Sciatic nerve (tissue), 2 donors: Measurements from ENCODE around the gene CLEC2B. TPM values are rescaled to one million over a fixed set of nuclear protein-coding genes. Genes with fewer than 3 reads are reported as not detected.
A peak's percentile ranks its signal among the peaks of the same experiment; 100 is the strongest.
"Not testable (repeated sequence)": the region's sequence is repeated elsewhere in the genome, so short reads cannot be mapped to it uniquely, and the experiment has no call there.

ENCODE experiments used
- ATAC-seq: fragments of 200-7000 bp; cut with Tn5 transposase; one replicate; pipeline ENCODE4 v1.9.1; 2020; ENCODE audit warnings: mild to moderate bottlenecking, moderate library complexity
- DNase-seq: peaks from one replicate; pipeline ENCODE4 v3.0.0-alpha.2; 2020; ENCODE audit warnings: low spot score
- intact Hi-C: fragments of 100-400 bp; cut with DNase I; formaldehyde crosslinking; loops from one replicate; pipeline ENCODE4 v1.14.2; 2022
- total RNA-seq: library from RNA; stranded (reverse); fragmentation: NEBNext Ultra II Directional; extraction: Animal tissue kit (Norgen Biotek cat#: 25700); gene quantifications from one replicate; pipeline ENCODE4 v1.2.1, GENCODE V29; 2021
- donor health status: DM: no; HTN: no; CAD: no.
- donor health status: DM: no; HTN: no; CAD: no.

Gene CLEC2B
- total RNA-seq = 32.6 TPM

- DNase-seq = no peak
- peak; percentile 87 for ATAC-seq
- intact Hi-C loops = no loop called here
Observed at GRCh38 chr12:9869307-9870161, at the start of gene CLEC2B. Gene CLEC2B (minus strand): TSS chr12:9869354.

- DNase-seq (no peak), ATAC-seq (no peak)
- intact Hi-C loops = no loop called here
Observed at GRCh38 chr12:9911708-9912107, 42.6 kb upstream of the CLEC2B start.

GRCh38 chr12:9910716-9911421 is 41.7 kb upstream of the CLEC2B start:
- intact Hi-C loops = no loop called here
- ATAC-seq = no peak
- DNase-seq = no peak

- no peak for DNase-seq
- intact Hi-C loops = no loop called here
- ATAC-seq = no peak
Observed at GRCh38 chr12:9909724-9910123, 40.6 kb upstream of the CLEC2B start.

- DNase-seq (no peak), ATAC-seq (no peak)
- intact Hi-C loops = no loop called here
Observed at GRCh38 chr12:9908350-9908749, 39.2 kb upstream of the CLEC2B start.

- ATAC-seq = no peak
- intact Hi-C loops = no loop called here
Observed at GRCh38 chr12:9907769-9908168, 38.6 kb upstream of the CLEC2B start.

GRCh38 chr12:9906873-9907272 is 37.7 kb upstream of the CLEC2B start:
- ATAC-seq (no peak), DNase-seq (no peak)
- intact Hi-C loops = no loop called here

More at GRCh38 chr12:9907769-9908168, 38.6 kb upstream of the CLEC2B start:
- no peak for DNase-seq

- intact Hi-C loops = no loop called here
- DNase-seq (no peak), ATAC-seq (no peak)
Observed at GRCh38 chr12:9902539-9903228, 33.5 kb upstream of the CLEC2B start.

- DNase-seq (no peak), ATAC-seq (no peak)
- intact Hi-C loops = no loop called here
Observed at GRCh38 chr12:9900930-9901329, 31.8 kb upstream of the CLEC2B start.

- no peak for ATAC-seq
- intact Hi-C loops = no loop called here
- no peak for DNase-seq
Observed at GRCh38 chr12:9899209-9899608, 30.1 kb upstream of the CLEC2B start.

GRCh38 chr12:9897535-9897934 is 28.4 kb upstream of the CLEC2B start:
- intact Hi-C loops = no loop called here
- ATAC-seq (no peak), DNase-seq (no peak)

GRCh38 chr12:9895215-9895971 is 26.2 kb upstream of the CLEC2B start:
- DNase-seq (no peak), ATAC-seq (no peak)
- intact Hi-C loops = no loop called here

GRCh38 chr12:9888665-9889273 is 19.6 kb upstream of the CLEC2B start:
- intact Hi-C loops = no loop called here
- ATAC-seq = no peak
- DNase-seq = no peak

- intact Hi-C loops = no loop called here
- ATAC-seq (no peak), DNase-seq (no peak)
Observed at GRCh38 chr12:9883175-9883574, 14.0 kb upstream of the CLEC2B start.

GRCh38 chr12:9881988-9882387 is 12.8 kb upstream of the CLEC2B start:
- DNase-seq = no peak
- intact Hi-C loops = no loop called here
- no peak for ATAC-seq

- DNase-seq = no peak
- intact Hi-C loops = no loop called here
- no peak for ATAC-seq
Observed at GRCh38 chr12:9881246-9881645, 12.1 kb upstream of the CLEC2B start, which contains the start of gene KLRF2. Gene KLRF2 (plus strand): TSS chr12:9881489. CDS start chr12:9881596, 107 bp downstream.

- intact Hi-C loops = no loop called here
- ATAC-seq = no peak
- DNase-seq = no peak
Observed at GRCh38 chr12:9880532-9881078, 11.5 kb upstream of the CLEC2B start.

- DNase-seq, ATAC-seq, intact Hi-C loops: not testable (repeated sequence)
Observed at GRCh38 chr12:9876120-9876519, 7.0 kb upstream of the CLEC2B start.
